SU-DHL-6 (cell line): ENCODE results near the gene SIRPB1.
"Not testable (repeated sequence)": the region's sequence is repeated elsewhere in the genome, so short reads cannot be mapped to it uniquely, and the experiment has no call there.

Source experiments
- H2AFZ ChIP-seq: fragments of 200-600 bp; sonication (generic); 2 replicates; pipeline ENCODE4 v1.6.1; 2014; ENCODE audit warnings: low read depth, mild to moderate bottlenecking, moderate library complexity, mixed read lengths, antibody characterized with exemption, low read length; ENCODE audit not compliant: severe bottlenecking
- H3F3A ChIP-seq: fragments of 200-600 bp; shearing (Covaris generic); 2 replicates; pipeline ENCODE4 v1.6.0; 2016; ENCODE audit warnings: antibody characterized with exemption, mild to moderate bottlenecking; ENCODE audit not compliant: insufficient read depth
- H3K27ac ChIP-seq: fragments of 200-600 bp; sonication (generic); 2 replicates; pipeline ENCODE4 v1.5.1; 2016; ENCODE audit warnings: low read depth, mild to moderate bottlenecking, low read length, moderate library complexity, mixed read lengths
- H3K27me3 ChIP-seq: fragments of 200-600 bp; sonication (generic), shearing (Covaris generic); 2 replicates; pipeline ENCODE4 v1.6.0; 2014; ENCODE audit warnings: mild to moderate bottlenecking, low read length
- H3K36me3 ChIP-seq: fragments of 200-600 bp; sonication (generic); 2 replicates; pipeline ENCODE4 v1.6.1; 2014; ENCODE audit warnings: mild to moderate bottlenecking, low read length, mixed read lengths
- H3K4me2 ChIP-seq: fragments of 300-600, 200-600 bp; shearing (Covaris generic), sonication (generic); 2 replicates; pipeline ENCODE4 v1.6.0; 2014; ENCODE audit warnings: low read length, low read depth, mild to moderate bottlenecking; ENCODE audit not compliant: poor library complexity, severe bottlenecking
- H3K4me3 ChIP-seq: fragments of 200-600 bp; sonication (generic); 2 replicates; pipeline ENCODE4 v1.5.1; 2014; ENCODE audit warnings: antibody characterized with exemption, low read length, mild to moderate bottlenecking, mixed read lengths; ENCODE audit not compliant: insufficient read depth, poor library complexity, severe bottlenecking
- H3K79me2 ChIP-seq: fragments of 200-600 bp; sonication (generic); 2 replicates; pipeline ENCODE4 v1.6.1; 2014; ENCODE audit warnings: mild to moderate bottlenecking, low read length, moderate library complexity; ENCODE audit not compliant: insufficient read depth
- H3K9ac ChIP-seq: fragments of 200-600 bp; sonication (generic); 2 replicates; pipeline ENCODE4 v1.7.0; 2014; ENCODE audit warnings: mild to moderate bottlenecking, low read length
- H3K9me2 ChIP-seq: fragments of 200-600 bp; sonication (generic); replicated peaks from 2 replicates; pipeline ENCODE4 v1.6.1; 2014; ENCODE audit warnings: low read length; ENCODE audit not compliant: insufficient read depth
- H3K9me3 ChIP-seq: fragments of 200-600 bp; sonication (generic); 2 replicates; pipeline ENCODE4 v1.6.1; 2014; ENCODE audit warnings: low read length, mixed read lengths; ENCODE audit not compliant: insufficient read depth
- H4K20me1 ChIP-seq: fragments of 200-600 bp; sonication (generic); 2 replicates; pipeline ENCODE4 v1.6.1; 2014; ENCODE audit warnings: low read depth, mild to moderate bottlenecking, antibody characterized with exemption, low read length, moderate library complexity, mixed read lengths
- EZH2phosphoT487 ChIP-seq: fragments of 200-600 bp; sonication (generic), shearing (Covaris generic); conservative IDR thresholded peaks from 2 replicates; pipeline ENCODE4 v1.6.1; 2018; ENCODE audit warnings: mild to moderate bottlenecking, antibody characterized with exemption, low read length, moderate library complexity, mixed read lengths
- TF ChIP-seq, protein P1 (sequence below): fragments of 200-600 bp; sonication (generic); IDR thresholded peaks from one replicate; pipeline ENCODE4 v1.5.1; 2017; ENCODE audit warnings: antibody characterized with exemption, mild to moderate bottlenecking, low read length, moderate library complexity; ENCODE audit not compliant: insufficient read depth, poor library complexity, severe bottlenecking

The SIRPB1 gene

DNA sequence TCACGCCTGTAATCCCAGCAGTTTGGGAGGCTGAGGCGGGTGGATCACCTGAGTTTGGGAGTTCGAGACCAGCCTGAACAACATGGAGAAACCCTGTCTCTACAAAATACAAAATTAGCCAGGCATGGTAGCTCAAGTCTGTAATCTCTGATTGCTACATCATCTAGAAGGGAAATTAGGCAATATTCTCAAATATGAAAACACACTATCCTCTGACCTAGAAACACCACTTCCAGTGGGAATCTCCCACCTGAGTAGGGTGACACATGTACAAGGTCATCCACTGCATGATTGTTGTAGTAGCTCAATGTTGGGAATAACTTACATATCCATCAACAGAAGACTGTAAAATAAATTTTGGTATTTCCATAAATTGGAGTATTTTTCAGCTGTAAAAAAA, 43.2 kb downstream of the SIRPB1 start:
- H4K20me1 ChIP-seq = no peaks in the 10 kb centered on the region
- H2AFZ ChIP-seq = no peak overlapping the region
- no peak overlapping the region for H3K9ac ChIP-seq
- no peaks in the 10 kb centered on the region for H3K9me2 ChIP-seq
- no peaks in the 10 kb centered on the region for H3K9me3 ChIP-seq
- no peak overlapping the region for H3K4me2 ChIP-seq
- no peak overlapping the region for H3K4me3 ChIP-seq
- H3F3A ChIP-seq = no peaks in the 10 kb centered on the region
- no peak overlapping the region for H3K27ac ChIP-seq
- no peaks in the 10 kb centered on the region for H3K36me3 ChIP-seq
- TF ChIP-seq, protein P1, sequence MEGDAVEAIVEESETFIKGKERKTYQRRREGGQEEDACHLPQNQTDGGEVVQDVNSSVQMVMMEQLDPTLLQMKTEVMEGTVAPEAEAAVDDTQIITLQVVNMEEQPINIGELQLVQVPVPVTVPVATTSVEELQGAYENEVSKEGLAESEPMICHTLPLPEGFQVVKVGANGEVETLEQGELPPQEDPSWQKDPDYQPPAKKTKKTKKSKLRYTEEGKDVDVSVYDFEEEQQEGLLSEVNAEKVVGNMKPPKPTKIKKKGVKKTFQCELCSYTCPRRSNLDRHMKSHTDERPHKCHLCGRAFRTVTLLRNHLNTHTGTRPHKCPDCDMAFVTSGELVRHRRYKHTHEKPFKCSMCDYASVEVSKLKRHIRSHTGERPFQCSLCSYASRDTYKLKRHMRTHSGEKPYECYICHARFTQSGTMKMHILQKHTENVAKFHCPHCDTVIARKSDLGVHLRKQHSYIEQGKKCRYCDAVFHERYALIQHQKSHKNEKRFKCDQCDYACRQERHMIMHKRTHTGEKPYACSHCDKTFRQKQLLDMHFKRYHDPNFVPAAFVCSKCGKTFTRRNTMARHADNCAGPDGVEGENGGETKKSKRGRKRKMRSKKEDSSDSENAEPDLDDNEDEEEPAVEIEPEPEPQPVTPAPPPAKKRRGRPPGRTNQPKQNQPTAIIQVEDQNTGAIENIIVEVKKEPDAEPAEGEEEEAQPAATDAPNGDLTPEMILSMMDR = no peak
- TF ChIP-seq EZH2phosphoT487 = no peak
- no peaks in the 10 kb centered on the region for H3K27me3 ChIP-seq
- no peaks in the 10 kb centered on the region for H3K79me2 ChIP-seq

DNA sequence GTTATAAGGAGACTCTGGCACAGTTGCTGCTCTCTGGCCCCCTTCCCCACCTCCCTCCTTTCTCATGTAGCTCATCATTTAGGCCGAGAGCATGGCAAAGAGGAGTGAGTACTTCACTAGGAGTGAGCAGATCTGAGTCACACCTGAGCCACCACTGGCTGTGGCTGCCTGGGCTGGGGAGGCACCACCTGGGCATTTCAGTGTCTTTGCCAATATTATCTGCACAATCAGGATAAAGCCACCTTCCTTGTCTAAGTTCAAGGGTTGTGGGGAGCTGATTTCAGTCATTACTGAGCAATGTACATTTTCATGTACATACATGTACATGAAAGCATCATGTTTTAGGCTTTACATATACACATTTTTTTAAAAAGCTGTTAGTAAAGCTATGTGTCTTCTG, 43.8 kb downstream of the SIRPB1 start:
- H3K4me3 ChIP-seq = not testable (repeated sequence)

DNA sequence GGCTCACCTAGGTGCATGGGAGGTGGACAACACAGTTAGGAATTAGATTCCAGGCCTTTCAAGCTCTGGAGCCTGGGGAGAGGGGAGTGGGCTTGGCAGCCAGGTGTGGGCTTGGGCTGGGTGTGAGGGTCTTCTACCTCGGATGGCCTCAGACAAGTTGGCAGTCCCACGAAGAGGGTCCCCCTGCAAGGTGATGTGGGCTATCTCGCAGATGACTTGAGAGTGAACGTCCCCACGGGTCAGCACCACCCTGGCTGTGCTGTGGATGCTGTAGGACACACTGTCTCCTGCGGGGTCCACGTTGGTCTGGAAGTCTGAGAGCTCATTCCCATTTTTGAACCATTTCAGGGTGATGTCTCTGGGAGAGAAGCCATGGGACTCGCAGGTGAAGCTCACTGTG, 48.2 kb downstream of the SIRPB1 start:
- not testable (repeated sequence) for H3K27me3 ChIP-seq, H4K20me1 ChIP-seq, H3K9me3 ChIP-seq, H2AFZ ChIP-seq, H3K79me2 ChIP-seq, H3K4me3 ChIP-seq, H3K9ac ChIP-seq, H3F3A ChIP-seq, H3K36me3 ChIP-seq, H3K4me2 ChIP-seq, H3K9me2 ChIP-seq, H3K27ac ChIP-seq

More for the DNA sequence above, 43.8 kb downstream of the SIRPB1 start:
- not testable (repeated sequence) for H3K9ac ChIP-seq, H3F3A ChIP-seq, H4K20me1 ChIP-seq, H3K9me2 ChIP-seq, H3K4me2 ChIP-seq, H2AFZ ChIP-seq, H3K9me3 ChIP-seq, H3K27me3 ChIP-seq, H3K79me2 ChIP-seq, H3K27ac ChIP-seq, H3K36me3 ChIP-seq
